Smooth muscle cell of the brain vasculature (primary cell): Measurements from ENCODE around the gene KRTAP1-1.
"Not testable (repeated sequence)": the region's sequence is repeated elsewhere in the genome, so short reads cannot be mapped to it uniquely, and the experiment has no call there.

Experiments
- DNase-seq: peaks from one replicate; pipeline ENCODE4 v3.0.0-alpha.2; 2012; ENCODE audit warnings: low read depth, low spot score

The KRTAP1-1 gene

DNA sequence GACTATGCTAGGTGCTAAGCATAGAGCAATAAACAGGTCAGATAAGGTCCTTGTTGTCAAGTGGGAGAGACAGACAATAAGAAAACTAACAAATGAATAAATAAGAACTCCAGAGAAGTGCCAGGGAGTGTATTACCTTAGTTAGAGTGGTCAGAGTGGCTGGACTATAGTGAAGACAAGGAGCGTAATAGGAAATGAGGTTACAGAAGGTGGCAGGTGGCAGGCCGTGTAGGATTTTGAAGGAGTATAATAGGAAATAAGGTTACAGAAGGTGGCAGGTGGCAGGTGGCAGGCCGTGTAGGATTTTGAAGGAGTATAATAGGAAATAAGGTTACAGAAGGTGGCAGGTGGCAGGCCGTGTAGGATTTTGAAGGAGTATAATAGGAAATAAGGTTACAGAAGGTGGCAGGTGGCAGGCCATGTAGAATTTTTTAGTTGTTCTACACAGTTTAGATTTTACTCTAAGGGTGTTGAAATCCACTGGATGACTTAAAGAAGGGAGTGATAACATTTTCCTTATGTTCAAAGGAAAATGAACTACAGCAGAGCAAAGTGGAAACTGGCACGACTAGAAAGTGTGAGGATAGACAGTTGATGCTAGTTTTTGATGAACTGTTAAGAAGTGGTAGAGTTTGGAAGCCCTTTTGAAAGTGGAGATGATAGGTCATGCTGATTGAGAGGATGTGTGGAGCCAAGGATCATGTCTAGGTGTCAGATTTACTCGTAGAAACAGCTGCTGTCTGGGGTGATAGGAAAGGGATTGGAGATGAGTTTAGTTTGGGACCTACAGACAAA lies 28.7 kb downstream of the KRTAP1-1 start:
- no peak for DNase-seq

DNA sequence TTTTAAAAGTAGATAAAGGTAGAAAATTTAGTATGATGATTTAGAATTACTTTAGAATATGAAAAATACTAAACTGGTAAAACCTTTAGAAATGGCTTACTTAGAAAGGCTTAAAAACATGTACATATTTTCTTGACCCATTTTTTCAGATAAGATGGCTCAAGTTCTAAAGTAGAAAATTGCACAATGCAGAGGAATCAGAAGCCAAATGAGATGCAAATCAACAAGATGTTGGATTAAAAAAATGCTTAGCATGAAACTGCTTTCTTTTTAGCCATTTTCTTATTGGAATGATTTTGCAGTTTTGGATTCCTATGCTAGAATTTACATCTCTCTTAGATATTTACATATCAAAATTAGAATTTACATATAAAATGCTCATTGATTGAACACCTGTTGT lies 30.8 kb downstream of the KRTAP1-1 start:
- no peak for DNase-seq

DNA sequence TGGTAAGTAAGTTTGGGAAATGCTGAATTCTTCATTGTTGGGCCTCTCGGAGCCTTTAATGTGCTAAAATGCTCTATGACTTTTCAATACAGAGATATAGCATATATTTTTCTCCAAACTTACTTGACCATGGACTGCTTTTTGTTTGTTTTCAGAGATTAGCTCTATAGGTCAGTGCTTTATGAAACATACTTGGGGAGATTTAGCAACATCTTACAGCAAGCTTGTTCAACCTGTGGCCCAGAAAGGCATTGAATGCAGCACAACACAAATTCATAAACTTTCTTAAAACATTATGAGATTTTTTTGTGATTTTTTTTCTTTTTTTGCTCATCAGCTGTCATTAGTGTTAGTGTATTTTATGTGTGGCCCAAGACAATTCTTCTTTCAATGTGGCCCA lies 31.3 kb downstream of the KRTAP1-1 start:
- no peak for DNase-seq

DNA sequence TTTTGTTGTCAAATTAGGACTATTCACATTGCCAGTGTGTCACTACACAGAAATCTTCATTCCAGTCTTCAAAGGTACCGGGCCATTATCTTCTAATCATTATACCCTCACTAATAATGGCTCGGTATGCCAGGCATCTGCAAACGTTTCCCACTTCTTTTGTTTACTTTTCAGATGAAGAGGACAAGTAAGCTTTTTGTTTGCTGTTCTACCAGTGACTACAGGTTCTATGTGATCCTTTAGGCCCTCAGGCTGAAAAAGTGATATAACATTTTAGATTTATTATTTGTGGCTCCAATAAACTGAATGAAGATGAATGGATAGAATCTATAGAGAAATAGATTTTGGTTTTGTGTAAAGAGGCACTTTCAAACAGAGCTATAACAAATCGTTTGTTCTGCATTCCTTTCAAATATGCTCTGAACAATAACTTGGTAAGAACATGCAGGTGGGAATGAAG lies 31.9 kb downstream of the KRTAP1-1 start:
- no peak for DNase-seq

DNA sequence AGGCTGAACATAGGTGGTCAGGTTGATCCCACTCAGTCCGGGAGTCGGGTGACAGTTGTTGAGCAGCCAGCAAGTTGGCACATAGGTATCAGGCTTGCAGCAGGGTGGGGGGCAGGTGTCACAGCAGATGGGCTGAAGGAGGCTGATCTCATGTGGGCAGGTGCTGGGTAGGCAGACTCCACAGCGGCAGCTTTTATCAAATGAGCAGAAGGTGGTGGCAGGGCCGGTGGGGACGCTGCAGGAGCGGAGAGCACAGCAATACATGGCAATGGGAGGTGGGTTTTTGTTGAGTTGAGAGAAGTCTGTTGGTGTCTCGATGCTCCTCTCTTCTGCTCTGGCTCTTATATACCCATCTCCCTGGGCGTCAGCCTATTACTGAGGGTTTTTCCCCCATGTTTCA lies 32.4 kb downstream of the KRTAP1-1 start, which contains the start of gene KRTAP3-1:
Gene KRTAP3-1 (minus strand): TSS at position 318 of the 400 bp plus-strand sequence. CDS start 54 bp downstream, at position 264.
- no peak for DNase-seq

DNA sequence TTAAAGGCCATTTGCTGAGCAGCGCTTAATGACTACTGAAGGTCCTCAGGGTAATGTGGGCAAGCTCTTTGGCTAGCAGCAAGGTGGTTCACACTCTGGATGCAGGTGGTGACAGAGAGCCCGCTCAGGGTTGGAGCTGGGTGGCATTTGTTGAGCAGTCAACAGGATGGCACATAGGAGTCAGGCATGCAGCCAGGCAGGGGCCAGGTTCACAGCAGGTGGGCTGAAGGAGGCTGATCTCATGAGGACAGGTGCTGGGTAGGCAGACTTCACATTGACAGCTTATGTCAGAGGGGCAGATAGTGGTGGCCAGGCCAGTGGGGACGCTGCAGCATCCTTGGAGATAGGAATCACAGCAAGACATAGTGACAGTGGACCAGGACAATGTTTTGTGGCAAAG lies 36.9 kb downstream of the KRTAP1-1 start:
- DNase-seq = no peak

DNA sequence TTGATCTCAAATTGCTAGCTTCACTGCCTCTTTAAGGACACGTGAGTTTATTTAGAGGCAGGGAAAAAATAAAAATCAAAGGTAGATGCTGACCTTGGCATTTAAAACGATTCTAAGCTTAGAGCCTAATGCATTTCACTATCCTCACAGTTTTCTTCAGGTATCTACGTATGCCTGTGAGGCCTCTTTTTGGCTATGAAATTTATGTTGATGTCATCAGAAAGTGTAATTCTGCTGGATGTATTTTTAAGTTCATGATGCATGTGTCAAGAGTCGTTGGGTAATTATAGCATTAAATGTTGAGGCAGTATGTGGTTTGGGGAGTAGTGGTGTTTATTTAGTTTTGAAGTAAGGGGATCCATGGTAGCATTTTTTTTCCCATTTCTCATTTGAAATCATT lies 37.3 kb downstream of the KRTAP1-1 start:
- DNase-seq = no peak

DNA sequence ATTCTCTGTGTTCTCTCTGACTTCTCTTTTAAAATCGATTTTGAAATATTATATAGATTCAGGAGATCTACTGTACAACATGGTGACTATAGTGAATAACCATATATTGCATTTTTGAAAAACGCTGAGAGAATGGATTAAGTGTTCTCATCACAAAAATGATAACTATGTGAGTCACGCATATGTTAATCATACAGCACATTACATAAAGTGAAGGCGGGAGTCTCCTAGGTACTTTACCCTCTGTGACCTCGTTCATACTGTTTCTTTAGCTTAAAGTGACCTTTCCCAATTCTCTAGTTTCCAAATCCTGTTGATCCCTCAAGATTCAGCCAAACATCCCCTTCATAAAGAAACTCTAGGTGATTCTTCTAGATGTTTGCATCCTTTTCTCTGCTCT lies 38.4 kb downstream of the KRTAP1-1 start:
- no peak for DNase-seq

DNA sequence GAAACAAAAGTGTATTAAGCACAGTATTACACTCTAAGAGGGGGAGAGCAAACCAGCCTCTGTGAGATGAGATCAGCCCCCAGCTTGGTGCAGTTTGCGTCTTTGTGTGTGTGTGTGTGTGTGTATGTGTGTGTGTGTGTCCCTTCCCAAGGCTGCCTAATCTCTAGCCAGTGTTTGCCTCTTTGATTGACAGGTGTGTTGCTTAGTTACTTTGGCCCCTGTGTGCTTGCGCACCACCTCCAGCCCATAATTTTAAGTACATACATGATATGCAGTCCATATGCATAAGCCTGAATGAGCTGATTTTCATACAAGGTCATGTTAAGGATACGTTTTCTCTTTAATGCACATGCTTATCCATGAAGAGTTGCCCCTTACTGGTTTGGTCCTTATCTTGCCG lies 39.5 kb downstream of the KRTAP1-1 start:
- no peak for DNase-seq

DNA sequence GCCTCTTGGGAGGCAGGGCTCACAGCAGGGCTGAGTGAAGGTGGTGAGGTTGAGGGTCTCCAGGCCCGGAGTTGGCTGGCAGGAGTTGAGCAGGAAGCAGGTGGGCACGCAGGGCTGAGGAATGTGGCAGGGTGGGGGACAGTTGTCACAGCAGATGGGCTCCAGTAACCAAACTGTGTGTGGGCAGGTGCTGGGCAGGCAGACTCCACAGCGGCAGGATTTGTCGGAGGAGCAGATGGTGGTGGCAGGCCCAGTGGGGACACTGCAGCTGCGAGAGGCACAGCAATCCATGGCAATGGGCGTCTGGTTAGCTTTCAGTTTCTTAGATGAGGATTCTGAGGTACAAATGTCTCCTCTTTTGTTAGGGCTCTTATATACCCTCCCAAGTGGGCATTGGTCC lies 41.7 kb downstream of the KRTAP1-1 start, which contains the start of gene KRTAP3-2:
Gene KRTAP3-2 (minus strand): TSS at position 344 of the 400 bp plus-strand sequence. CDS start 53 bp downstream, at position 291.
- DNase-seq = not testable (repeated sequence)

DNA sequence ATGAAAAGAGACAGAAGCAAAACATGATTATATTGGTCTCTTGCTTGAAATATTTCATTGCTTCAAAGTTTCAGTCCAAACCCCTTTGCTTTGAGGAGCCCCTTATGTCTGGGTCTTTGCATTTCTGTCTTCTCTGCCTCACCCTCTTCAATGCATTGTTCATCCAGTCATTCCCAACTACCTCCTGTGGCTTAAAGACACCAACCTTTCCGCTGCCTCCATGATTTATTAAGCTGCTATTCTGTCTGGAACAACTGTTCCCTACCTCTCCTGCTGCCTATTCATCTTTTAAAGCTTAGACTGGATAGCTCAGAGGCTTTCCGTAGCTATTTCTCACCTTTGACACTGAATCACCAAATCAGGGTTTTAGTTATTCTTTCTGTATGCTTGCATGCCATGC lies 43.9 kb downstream of the KRTAP1-1 start:
- no peak for DNase-seq

DNA sequence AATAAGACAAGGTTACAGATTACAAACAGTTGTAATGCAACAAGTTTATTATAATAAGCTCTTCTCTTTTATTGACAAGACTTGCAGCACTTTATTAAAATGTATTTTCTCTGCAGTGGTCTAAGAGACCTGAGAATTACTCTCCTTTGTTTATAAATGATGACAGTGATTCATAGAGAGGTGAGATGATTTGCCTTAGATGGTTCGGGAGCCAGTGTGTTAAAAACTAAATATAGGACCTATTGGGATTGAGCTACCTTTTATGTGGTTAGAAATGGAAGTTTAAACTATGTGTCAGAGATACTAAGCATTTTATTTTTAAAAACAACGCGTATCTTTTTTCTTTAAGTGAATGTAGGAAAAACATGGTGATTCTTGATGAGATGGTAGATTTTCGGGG lies 44.4 kb downstream of the KRTAP1-1 start:
- no peak for DNase-seq

DNA sequence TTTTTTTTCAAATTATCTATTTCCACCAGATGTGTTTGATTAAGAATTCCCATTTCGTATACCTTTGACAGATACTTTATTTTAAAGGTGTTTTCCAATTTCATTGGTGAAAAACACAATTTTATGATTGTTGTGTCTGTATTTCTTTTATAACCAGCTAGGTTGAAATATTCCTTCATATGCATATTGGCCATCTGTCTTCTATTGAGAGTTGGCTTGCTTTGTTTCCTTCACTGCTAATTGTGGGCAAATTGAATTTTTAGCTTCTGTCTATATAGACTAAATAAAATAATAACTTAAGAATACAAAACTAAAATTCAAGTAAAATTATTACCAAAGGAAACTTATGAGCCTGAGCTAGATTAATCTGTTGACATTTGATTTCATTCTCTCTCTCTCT lies 46.1 kb downstream of the KRTAP1-1 start:
- no peak for DNase-seq

DNA sequence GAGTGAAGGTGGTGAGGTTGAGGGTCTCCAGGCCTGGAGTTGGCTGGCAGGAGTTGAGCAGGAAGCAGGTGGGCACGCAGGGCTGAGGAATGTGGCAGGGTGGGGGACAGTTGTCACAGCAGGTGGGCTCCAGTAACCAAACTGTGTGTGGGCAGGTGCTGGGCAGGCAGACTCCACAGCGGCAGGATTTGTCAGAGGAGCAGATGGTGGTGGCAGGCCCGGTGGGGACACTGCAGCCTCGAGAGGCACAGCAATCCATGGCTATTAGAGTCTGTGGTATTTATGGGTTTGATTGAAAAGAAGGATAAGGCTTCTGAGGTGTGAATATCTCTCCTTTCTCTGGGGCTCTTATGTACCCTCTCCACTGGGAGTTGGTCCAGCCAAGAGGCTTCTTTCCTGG lies 47.4 kb downstream of the KRTAP1-1 start, which contains the start of gene KRTAP3-3:
Gene KRTAP3-3 (minus strand): TSS at position 326 of the 400 bp plus-strand sequence. CDS start 67 bp downstream, at position 259.
- no peak for DNase-seq

DNA sequence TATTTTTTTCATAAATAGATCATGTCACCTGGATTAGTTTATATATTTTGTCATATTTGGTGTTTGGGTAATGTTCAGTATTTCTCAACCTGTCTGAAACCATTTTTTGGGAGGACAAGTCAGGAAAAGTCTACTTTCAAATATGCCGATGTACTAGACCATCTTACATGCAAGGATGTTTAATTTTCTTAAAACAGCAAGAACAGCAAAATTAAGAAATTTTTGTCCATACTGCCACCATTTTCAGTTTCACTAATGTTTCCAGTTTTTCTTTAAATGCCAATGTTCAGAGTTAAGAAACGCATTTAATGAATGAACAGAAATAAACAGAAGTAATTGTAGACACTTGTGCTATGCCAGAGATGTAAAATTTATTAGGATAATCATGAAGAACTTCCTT lies 48.2 kb downstream of the KRTAP1-1 start:
- DNase-seq = no peak

DNA sequence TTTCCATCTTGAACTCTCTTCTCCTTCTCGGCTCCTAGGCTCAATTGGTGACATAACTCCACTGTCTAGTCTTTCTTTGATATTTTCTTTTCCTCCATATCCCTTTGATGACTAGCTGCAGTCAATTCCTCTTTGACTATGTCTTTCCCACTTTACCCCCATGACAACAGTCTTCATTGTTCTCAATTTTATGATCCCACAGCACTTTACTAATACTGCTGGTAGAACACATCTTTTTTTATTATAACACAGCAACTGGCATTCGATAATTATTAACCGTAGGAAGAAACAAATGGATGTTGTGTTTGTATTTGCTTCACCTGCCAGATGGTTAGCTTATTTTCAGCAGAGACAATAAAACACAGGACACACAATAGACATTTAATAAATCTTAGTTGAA lies 48.6 kb downstream of the KRTAP1-1 start:
- DNase-seq = no peak
